GM19035 (cell line): ENCODE data around the gene SCD5.
A peak's percentile ranks its signal among the peaks of the same experiment; 100 is the strongest.

ENCODE experiments used
- ATAC-seq: cut with Tn5 transposase; IDR thresholded peaks from one replicate; pipeline ENCODE4 v1.9.1; 2021; ENCODE audit not compliant: unreplicated experiment

The SCD5 gene

DNA sequence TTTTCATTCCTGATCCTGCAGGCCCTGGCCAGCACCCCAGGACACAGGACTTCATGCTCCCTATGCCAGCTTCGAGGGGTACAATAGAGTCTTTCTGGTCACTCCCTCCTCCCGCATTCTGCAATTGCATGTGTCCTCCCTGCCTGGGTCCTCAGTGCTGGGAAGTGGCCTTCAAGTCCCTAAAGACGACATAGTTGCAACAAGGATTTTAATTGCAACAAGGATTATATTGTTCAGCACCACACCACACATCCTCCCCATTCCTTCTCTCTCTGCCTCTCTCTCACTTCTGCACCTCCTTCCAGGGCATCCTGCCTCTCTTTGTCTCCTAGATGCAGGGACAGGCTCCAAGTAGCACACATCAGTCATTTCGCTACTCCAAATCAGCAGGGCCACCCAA, 25.5 kb downstream of the SCD5 start:
- ATAC-seq: no peak

DNA sequence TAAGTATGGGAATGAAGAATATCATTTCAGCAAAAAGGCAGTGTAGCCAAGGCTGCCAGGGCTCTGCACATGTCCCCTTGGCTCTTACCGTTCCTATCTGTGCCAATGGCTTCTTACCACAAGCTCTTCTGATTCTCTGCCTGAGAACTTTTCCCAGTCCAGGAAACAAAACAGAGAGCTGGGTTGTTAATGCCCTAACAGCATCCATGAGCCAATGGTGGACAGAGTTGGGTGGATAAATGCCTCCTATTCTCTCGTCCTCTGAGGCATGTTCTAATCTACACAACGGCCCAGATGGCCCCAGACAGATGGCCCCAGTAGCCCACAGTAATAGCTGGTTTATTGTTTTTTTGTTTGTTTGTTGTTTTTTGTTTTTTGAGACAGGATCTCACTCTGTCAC, 28.0 kb downstream of the SCD5 start:
- no peak for ATAC-seq

DNA sequence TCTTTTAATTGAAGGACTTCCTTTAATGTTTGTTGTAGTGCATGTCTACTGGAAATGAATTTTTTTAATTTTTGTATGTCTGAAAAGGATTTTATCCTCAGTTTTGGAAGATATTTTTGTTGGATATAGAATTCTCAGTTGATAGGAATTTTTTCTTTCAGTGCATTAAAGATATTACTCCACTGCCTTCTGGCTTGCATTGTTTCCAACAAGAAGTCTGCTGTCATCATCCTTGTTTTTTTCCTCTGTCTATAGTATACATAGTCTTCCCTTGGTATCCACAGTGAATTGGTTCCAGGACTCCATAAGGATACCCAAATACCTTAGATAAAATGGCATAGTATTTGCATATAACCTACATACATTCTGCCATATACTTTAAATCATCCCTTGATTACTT, 33.5 kb downstream of the SCD5 start:
- ATAC-seq: no peak

DNA sequence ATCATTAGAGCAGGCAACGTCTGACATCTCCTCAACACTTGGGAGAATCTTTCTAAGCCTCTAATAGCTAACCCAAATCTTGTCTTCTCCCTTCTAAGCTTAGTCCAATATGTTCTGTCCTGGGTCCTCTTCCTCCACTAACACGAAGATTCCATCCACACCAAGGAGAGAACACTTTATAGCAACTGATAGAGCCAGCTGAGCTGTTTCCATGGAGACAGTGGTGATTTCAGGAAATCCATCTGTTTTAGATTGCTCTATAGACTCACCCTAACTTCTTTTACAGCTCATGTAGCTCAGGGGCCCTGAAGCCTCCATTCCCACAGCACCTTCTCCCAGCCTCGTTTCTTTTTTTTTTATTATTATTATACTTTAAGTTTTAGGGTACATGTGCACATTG, 37.4 kb downstream of the SCD5 start:
- ATAC-seq: no peak

DNA sequence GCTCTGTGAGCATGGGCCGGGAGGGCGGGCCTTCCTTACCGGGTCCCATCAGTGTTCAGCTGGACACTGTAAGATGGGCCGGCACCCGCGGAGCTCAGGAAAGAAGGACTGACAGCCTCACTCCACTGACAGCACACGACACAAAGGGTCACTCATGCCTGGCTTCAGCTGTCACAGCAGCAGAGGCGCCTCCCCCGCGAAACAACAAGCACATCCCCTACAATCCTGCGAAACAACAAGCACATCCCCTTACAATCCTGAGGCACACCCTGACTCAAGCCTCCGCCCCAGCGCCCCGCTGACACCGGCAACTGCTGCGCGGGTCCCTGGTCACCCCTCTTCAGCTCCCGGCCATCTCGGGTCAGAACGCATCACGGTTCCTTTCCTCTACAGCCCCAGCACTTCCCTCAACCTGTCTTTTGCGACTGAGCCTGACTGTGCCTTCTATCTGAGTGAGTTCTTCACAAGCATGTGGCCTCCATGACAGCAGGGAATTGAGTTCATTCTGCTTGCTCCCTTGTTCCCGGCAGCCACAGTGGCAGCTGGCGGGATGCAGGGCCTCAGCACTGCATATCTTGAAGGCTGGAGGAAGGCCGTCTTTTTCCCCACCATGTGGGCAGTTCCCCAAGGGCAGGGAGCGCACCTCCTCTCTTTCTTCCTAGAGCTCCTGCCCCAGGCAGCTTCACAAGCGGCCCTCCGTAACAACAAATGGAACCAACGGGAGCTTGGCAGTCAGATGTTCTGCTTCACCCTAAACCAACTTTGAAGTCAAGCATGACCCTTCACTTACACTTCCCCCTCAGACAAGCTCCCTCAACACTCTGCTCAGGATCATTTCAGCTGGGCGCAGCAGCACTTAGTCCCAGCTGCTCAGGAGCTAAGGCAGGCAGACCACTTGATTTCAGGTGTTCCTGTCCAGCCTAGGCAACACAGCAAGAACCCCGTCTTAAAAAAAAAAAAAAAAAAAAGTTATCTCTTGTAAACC, 39.6 kb downstream of the SCD5 start:
- no peak for ATAC-seq

DNA sequence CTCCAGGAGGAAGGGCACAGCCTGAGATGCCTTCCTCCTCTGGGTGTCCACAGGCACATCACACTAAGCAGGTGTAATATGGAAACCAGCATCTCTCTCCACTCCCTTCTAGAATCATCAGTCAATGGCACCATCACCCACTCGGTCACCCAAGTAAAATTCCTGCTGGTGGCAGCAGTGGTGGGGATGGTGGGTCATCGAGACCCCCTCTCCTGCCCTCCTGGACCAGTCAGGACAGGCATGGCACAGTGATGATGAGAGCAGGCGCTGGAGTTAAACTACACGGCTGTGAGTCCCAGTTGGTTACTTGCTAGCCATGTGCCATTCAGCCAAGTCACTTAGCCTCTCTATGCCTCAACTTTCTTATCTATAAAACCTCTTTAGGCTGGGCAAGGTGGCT, 42.5 kb downstream of the SCD5 start:
- no peak for ATAC-seq

DNA sequence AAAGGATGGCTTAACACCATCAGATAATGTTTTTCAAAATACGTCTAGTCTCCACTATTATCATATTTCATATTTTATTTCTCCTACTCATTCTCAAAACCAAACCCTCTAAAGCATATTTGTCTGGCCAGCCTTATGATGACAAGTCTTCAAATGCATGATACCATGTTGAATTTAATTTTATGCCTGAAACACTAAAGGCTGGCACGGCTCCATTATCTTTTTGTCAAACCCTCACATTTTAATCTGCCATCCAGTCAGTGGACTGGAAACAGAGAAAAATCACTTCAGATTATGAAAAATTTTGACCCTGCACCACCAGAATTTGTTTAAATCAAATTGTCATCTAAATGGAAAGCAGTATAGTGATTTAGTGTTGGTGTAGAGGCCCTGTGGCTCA, 42.9 kb downstream of the SCD5 start:
- ATAC-seq: no peak

DNA sequence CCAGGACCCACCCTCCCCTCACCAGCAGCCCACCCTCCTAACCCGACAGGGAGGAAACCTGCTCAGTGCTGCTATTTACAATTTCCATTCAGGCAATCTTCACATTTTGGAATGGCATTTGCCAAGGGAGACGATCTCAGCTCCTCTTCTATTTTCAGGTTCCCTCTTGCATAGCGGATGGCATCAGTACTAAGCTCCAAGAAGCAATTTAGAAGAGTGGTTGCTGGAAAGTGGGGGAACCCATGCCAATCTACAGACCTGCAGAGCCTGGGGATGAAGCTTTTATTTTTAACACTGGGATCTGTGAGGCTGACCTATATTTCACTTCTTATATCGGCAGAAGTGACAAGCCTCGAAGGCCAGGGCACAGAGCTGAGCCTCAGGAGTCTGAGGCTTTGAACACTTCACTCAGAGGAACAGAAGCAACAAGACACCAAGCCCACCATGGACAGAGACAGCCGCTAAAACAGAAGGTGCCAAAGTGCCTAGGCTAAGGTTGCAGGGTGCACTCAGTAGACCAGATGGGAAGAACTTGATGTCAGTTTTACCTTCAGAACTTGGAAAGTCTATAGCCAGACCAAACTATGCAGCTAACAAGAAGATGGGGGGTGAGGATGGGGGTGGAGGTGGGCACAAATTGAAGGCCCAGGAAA, 44.0 kb downstream of the SCD5 start:
- ATAC-seq: no peak

DNA sequence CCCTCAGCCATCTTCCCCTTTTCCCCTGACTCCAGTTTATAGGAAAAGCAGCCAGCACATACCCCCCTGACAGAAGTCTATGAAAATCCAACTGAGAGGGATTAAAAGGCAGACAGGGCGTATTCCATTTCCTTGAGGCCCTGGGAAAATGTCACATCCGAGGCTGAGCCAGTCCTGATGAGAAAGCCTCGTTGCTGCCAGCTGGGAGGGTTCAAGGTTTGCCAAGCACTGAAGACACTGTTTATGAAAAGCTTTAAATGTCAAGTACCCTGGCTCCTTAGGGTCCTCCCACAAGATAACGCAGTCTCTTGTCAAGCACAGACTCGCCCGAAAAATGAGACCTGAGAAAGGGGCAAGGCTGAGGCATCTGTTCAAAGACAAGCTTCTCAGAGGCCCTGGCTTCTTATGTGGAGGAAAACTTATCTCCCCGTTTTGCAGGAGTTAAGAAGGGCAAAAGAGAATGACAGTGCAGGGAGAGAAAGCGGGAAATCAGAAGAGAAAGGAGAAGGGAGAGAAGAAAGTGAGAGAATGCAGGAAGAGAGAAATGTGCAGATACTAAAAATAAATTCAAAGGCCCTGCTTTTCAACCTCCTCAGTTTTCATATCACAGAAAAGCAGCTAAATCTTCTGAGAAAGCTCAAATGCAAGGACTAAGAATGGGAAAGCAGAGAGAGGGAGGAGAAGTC, 44.7 kb downstream of the SCD5 start:
- no peak for ATAC-seq

DNA sequence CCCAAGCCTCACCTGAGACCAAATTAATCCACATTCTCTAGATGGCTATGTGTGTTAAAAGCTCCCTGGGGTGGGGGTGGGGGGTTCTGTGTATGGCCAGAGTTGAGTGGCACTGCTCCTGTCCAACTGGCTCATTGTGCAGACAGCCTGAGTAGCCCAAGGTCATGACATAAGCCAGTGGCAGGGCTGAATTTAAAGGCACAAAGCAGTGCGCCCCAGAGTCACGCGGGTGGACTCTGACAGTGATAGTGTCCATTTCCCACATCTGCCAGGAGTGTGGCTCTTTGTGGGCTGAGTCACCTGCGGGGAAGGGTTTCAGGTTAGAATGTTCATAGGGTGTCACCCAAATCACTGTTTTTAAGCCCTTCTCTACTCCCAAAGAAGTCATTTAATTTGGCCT, 45.4 kb downstream of the SCD5 start:
- ATAC-seq: no peak

DNA sequence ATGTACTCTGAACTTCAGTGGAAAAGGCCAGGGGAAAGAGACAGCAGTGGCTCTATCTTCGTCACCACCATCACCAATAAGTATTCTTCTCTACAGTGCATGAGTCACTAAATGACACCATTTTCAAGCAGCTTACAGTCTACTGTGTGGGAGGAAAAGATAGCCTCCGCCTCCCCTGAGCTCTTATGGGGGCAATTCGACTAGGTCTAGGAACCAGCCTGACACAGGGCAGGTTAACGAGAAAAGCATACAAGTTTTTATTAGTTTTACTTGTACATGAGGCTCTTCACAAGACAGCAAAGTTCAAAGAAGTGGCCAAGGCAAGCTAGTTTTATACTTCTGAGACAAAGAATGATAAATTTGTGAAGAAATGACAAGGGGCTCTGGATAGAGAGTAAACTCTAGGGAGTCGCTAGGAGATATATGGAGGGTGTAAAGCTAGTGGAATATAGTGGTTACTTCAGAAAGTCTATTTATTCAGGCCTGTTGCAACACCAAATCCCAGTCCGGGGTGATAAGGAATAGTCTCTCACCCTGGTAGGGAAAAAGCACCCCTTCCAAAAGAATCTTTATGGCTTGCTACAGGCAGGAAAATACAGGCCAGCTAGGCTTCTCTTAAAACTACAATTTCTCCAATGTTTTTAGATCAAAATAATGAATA, 49.7 kb downstream of the SCD5 start:
- no peak for ATAC-seq

DNA sequence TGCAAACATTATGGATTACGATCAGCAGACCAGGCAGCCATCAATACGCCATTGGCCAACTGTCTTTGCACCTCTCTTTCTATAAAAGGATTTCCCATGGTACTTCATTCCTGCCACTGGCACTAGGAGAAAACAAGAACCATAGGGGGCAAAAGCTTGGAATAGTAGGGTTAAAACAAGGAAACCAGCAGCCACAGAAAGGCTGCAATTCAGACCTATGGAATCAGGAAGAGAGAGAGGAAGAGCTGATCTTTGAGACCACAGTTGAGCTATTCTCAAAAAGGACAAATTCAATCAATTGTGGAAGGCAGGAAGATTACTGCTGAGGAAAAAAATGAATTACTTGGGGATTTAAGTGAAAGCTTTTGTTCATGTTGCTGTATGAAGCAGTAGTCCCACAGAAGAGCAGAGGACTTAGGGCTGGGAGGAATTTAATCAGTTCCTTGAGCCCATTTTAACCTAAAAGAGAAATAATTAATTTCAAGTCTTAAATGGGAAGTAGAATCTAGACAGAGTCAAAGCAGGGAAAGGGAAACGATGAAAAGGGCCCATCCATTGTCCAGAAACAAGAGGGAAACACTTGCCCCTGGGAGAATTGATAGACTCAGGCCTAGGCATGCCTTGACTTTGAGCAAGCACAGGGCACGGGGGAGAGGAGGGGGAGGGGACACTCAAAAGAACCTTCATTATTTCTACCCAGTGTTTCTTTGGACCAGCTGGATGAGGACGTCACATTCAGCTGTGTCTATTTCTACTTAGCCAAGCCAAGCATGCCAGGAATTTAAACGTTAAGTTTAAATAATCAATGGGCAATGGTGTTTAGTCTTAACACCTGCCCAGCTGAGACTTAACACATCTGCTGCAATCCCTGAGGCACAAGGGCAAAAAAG, 50.7 kb downstream of the SCD5 start:
- ATAC-seq: no peak

DNA sequence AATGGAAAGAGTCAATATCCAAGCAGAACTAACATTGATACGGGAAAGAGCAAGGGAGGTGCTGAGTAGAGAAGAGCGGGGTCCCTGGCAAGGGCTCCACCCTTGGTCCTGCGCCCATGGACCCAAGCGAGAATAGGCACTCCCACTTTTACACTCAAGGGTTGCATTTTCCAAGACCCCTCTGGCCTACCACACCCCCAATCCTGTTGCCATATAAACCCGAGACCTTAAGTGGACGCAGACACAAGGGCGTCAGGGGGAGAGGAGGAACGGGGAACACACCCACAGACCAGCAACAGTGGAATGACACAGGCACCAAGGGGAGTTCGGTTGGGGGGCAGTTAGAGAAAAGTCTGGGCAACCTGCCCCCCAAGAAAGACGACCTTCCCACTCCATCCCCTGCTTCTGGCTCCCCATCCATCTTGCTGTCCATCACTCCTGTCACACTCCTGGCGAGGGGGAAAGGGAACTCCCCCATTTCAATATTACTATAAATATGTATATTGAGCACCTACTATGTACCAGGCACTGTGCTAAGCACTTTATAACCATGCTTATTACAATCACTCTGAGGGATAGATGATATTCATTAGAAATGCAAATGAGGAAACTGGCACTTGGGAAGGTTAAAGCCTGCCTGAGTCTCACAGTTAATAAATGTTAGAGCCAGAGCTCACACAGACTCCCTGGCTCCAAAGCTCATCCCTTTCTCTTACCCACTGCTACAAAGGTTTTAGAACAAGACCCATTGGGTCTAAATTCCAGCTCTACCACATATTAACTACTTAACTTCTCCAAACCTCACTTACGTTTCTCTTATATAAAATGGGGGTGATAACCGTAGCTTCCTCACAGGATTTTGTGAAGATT, 51.7 kb downstream of the SCD5 start:
- no peak for ATAC-seq

DNA sequence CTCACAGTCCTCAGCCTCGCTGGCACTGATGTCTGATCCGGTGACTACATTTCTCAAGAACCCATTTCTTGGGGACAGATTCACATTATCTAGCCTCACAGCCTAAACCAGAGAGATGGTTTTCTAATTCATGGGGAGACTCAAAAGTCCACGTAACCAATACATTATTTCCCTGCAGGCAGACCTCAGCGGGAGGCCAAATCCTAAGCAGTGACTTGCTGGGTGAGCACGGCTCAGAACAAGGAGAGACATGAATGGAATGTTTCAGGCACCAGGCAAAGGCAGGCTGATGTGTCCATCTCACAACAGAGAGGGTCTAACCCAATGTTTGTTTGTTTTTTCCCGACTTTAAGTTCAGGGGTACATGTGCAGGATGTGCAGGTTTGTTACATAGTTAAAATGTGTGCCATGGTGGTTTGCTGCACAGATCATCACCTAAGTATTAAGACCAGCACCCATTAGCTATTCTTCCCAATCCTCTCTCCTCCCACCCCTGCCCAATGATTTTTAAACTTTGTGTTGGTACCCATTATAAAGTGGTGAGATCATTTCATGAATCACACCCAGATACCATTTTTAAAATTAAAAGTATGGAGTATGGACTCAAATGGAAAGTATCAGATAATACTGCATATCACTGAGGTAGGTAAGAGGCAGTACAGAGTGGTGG, 53.3 kb downstream of the SCD5 start:
- ATAC-seq: no peak

DNA sequence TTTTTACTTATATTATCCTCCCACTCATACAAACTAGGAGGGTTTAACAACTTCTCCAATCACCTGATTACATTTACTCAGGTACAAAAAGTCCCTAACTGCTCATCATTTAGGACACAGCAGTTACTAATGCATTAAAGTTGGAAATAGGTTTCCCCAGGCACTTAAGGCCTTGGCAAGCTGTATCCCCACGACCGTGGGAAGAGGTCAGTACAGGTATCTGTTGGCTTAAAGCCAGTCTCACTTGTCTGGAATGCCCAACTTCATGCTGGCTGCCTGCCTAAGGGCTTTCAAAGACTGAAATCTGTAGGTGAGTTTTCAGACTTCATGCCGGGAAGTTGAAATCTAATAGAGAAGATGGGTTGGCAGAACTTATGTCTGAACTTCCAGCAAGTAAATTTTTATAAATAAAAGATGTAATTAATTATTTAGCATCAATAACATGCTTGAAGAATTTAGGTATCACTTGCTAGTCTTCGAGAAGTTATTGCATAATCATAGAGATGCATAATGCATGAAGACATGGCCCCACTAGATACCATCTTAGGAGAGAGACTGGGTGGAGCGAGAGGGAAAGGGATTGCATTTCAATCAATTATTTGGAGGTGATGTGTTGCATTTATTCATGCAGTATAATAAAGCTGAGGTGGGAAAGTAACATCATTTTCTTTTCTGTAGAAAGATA, 54.2 kb downstream of the SCD5 start:
- no peak for ATAC-seq

DNA sequence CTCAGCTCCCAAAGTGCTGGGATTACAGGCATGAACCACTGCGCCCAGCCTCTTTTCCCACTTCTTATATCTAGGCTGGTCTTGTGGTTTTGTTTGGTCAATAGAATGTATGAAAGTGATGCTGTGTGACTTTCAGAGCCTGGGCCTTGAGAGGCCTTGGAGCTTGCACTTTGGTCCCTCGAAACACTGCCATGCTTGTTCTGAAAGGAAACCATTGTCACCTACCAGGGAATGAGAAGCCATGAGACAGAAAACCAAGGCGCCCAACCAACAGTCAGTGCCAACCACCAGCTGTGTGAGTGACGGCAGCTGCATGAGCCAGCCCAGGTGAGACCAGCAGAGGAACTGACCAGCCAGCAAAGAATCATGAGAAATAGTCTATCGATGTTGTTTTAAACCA, 57.4 kb downstream of the SCD5 start:
- no peak for ATAC-seq

DNA sequence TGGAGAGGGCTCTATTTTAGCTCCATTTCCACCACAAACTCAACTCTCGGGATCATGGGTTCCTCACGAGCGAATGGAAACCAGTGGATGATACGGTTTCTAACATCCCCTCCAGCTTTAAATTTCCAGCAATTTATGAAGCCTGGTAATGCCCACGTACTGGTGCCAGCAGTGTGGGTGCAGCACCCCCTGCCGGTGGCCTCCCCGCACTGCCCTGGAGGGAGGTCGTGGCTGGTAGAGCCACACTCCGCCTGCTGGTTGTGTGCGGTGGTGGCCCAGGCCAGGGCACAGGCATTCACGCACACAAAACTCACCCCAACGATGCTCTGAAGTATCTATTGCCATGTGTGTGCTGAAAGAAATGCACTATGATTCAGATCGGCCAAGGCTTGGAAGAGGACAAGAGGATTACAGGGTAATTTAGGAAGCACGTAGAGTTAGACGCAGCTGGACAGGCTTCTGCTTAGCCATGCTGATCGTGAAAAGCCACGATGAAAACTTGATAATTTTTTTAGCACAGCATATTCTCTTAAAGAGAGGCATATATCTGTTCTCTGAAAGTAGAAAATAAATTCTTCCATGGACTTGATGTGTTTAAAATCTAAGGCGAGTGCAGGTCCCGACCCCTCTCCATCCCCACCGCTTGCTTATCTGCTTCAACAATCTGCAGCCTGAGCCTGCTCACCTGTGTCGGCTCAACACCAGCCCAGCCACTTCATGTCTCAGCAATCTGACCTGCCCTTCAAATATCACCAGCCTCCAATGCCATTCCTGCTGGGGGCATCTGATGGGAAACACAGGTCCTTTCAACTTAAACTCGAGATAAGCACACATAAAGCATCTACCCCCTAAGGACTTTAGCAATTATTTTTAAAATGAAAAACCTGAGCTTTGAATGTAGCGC, 59.1 kb downstream of the SCD5 start:
- ATAC-seq: peak; percentile 96
